Measurements from ENCODE around the gene TNFRSF19.

Gene TNFRSF19

GRCh38 chr13:23644527-23645138, 74.4 kb downstream of the TNFRSF19 start:
- peak; percentile 26 for DNase-seq (ENCODE audit: low read depth)
- no peak for TF ChIP-seq CTCF (IDR thresholded peaks at IDR 0.05; ENCODE audit: low read length, missing control alignments)
- no peak overlapping the region for H3K4me3 ChIP-seq (replicated peaks; ENCODE audit: low read depth, low read length)

DNA sequence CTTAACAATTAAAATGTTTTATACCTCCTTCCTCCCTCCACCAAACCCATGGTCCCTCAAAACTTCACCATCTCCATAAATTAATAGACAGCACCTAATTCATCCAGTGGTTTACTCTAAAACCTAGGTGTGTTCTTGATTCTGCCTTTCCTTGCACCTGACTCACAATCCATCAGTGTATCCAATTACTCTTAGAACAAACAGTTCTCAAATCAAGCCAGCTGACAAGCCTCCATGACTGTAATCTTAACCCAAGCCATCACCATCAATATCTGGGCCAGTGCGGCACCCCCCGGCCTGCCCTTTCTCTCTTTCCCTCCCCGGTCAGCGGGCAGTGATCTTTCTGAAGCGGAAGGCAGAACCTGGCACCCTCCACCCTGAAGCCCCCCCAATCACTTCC, 75.6 kb downstream of the TNFRSF19 start:
- TF ChIP-seq CTCF (IDR thresholded peaks at IDR 0.05; ENCODE audit: low read length, missing control alignments): no peak
- H3K4me3 ChIP-seq (replicated peaks; ENCODE audit: low read depth, low read length): no peak overlapping the region
- no peak for DNase-seq (ENCODE audit: low read depth)

DNA sequence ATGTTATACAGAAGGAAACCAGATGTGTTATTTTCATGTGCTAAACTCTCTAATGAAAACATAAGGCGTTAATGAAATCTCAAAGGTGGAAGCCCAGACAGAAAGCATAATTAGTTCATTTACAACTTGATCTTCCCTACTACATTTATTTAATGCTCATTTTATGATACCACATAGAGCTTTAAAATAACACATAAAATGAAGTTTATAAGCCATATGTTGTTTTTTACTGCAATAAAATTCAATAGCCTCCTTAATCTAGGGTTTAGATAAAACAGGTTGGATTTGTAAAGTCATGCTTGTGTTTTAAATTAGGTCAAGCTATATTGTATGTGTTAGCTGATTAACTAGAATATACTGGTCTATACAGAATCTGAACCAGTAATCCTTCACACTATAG, 81.2 kb downstream of the TNFRSF19 start:
- TF ChIP-seq CTCF (IDR thresholded peaks at IDR 0.05; ENCODE audit: low read length, missing control alignments): no peak
- DNase-seq (ENCODE audit: low read depth): no peak
- H3K4me3 ChIP-seq (replicated peaks; ENCODE audit: low read depth, low read length): no peak overlapping the region

DNA sequence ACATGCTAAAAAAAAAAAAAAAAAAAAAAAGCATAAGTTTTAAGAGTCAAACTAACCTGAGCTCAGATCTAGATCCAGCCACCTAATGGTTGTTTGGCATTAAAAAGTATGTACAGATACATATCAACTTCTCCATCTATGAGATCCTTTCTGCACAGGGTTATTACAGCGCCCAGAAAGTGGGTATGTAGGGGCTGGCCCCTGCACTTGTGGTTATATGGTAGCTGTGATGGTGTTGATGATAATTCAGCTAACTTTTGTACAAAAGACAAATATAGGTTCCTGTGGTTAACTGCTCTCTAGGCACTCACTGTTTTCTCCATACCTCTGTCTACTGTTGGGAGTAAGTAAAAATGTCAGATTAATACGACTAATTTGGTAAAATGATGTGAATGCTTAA, 81.7 kb downstream of the TNFRSF19 start:
- DNase-seq (ENCODE audit: low read depth): no peak
- H3K4me3 ChIP-seq (replicated peaks; ENCODE audit: low read depth, low read length): no peak overlapping the region
- TF ChIP-seq CTCF (IDR thresholded peaks at IDR 0.05; ENCODE audit: low read length, missing control alignments): no peak

DNA sequence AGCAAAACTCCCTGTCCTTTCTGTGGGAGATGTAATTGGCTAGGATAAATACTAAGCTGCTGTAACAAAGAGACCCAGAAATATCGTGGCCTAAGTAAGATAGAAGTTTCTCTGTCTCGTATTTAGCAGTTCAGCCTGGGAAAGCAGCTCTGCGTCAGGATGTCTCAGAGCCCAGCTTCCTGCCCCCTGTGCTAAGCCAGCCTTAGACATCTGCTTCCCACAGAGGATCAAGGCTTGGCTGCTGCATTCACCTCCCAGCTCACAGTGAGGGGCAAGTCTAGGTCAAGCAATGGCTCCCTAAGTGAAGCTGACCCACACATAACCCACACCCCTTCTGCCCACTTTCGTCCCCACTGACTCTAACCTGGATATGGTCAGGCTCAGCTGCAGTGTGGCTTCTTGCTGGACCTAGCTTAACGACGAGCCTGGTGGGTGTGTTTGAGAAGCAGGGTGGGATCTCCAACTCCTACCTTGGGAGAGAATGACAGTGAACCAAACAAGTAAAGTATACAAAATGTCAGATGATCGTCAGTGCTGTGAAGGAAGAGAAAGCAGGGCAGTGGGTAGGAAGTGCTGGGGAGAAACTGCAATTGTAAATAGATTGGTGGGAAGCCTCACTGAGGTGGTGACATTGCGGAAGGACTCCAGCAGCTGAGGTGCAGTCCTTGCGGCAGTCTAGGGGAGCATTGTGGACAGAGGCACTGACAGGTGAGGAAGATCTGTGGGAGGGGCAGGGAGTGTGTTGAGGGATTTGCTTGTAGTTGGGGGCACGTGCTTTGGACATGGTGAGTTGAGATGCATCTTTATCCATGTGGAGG, 82.9 kb downstream of the TNFRSF19 start:
- no peak for TF ChIP-seq CTCF (IDR thresholded peaks at IDR 0.05; ENCODE audit: low read length, missing control alignments)
- H3K4me3 ChIP-seq (replicated peaks; ENCODE audit: low read depth, low read length): no peak overlapping the region
- DNase-seq (ENCODE audit: low read depth): no peak

DNA sequence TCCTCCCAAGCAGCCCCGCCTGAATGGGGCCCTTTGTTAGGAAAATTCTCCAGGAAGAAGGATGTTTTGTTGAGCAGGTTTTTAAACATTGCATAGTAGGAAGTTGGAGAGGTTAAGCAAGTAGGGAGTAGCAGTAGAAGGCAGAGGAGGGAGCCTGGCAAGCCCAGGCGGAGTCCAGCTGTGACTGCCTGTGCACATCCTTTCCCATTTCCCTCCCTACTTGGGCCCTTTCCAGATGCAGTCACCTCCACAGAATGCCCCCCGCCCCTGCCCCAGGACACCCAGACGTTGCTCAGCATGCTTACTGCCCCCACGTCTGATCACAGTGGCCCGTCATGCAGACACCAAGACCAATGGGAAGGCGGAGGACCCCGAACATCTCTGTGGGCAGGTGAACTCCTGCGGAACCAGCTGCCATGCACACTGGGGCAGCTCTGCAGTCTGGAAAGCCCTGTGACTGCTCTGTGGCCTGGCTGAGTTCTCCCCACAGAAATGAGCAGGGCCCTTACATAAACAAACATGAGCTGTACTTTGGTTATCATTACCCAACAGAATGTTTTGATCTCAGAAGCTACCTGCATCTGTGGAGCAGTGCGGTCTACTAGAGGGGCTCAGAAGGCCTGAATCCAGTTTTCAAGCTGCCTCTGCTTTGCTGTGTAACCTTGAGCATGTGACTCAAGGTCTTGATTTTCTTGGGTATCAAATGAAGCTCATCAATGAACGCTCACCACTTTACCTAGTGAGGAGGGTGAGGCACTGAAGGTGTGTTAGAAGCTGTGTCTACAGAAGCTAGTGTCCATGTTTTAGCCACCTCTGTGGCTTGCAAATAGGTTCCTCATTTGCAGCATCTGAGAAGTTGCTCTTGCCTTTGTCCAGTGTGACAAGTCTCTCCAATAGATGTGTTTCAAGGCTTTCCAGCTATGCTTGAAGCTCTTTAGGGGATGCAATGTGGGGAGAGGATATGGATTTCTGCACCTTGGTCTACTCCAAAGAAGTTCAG, 84.2 kb downstream of the TNFRSF19 start:
- no peak overlapping the region for H3K4me3 ChIP-seq (replicated peaks; ENCODE audit: low read depth, low read length)
- TF ChIP-seq CTCF (IDR thresholded peaks at IDR 0.05; ENCODE audit: low read length, missing control alignments): no peak
- DNase-seq (ENCODE audit: low read depth): peak; percentile 57

Measured in fibroblast of pulmonary artery (primary cell).